Measurements from ENCODE around the gene RBM43. TPM values are rescaled to one million over a fixed set of nuclear protein-coding genes. Genes with fewer than 3 reads are reported as not detected.

The RBM43 gene
- total and polyA plus RNA-seq, 2 of the 4 experiments (the other 2 are of a cell fraction), result 1.6 to 3.6 TPM

GRCh38 chr2:151251012-151251411, 10.7 kb downstream of the RBM43 start:
- Histone ChIP-seq H2BK15ac (ENCODE audit: low read depth, low read length) (peak overlapping the region; percentile 75; the same call in 1 of the 3 replicates), H4K91ac (ENCODE audit: insufficient read depth, low read depth, low read length) (no peak overlapping the region), H3K27ac (ENCODE audit: insufficient read depth, low read length) (peak overlapping the region; percentile 81; the same call in 1 of the 2 replicates), H3K4ac (ENCODE audit: low read depth, low read length) (peak overlapping the region; percentile 83; the same call in 1 of the 2 replicates), H3K27me3 (ENCODE audit: control insufficient read depth, insufficient read depth, low read length) (no peaks in the 10 kb centered on the region), H4K5ac (ENCODE audit: low read depth, low read length) (peak overlapping the region; percentile 81; the same call in 1 of the 2 replicates), H4K20me1 (ENCODE audit: insufficient read depth, low read length) (no peaks in the 10 kb centered on the region), H2AK9ac (replicated peaks; ENCODE audit: low read depth, low read length, poor library complexity) (no peak overlapping the region), H3K36me3 (ENCODE audit: control insufficient read depth, insufficient read depth, low read length) (peaks cover 10% of the 10 kb centered on the region), H4K8ac (ENCODE audit: low read depth in 2 of 2, low read length in 2 of 2) (peak overlapping the region; percentile 52 to 57; a peak in 3 of 4 replicates), H3K56ac (ENCODE audit: extremely low read depth, insufficient read depth, low read length) (no peak overlapping the region), H3K18ac (ENCODE audit: low read depth, low read length) (peak overlapping the region; percentile 84), H3K4me2 (ENCODE audit: low read depth, low read length) (peak overlapping the region; percentile 10; the same call in 1 of the 2 replicates), H2BK20ac (ENCODE audit: low read depth, low read length) (peak overlapping the region; percentile 93; the same call in 1 of the 2 replicates), H3K9me1 (ENCODE audit: insufficient read depth, low read length) (peaks cover 2% of the 10 kb centered on the region; the same call in 1 of the 2 replicates), H2BK5ac (ENCODE audit: low read depth, low read length, poor library complexity, severe bottlenecking) (peak overlapping the region; percentile 77), H2AK5ac (ENCODE audit: low read depth, low read length) (no peak overlapping the region), H3K4me3 (ENCODE audit: insufficient read depth, low read depth, low read length) (no peak overlapping the region), H3K9ac (ENCODE audit: low read depth, low read length) (no peak overlapping the region), H3K9me3 (ENCODE audit: control insufficient read depth, insufficient read depth, low read length) (peaks cover 4% of the 10 kb centered on the region), H3K23ac (ENCODE audit: low read depth, low read length) (peak overlapping the region; percentile 57; the same call in 1 of the 2 replicates), H3K79me1 (ENCODE audit: low read depth in 1 of 2, low read length in 2 of 2) (no peaks in the 10 kb centered on the region), H2AFZ (replicated peaks; ENCODE audit: low read length, poor library complexity) (no peak overlapping the region), H2BK120ac (ENCODE audit: low read depth, low read length) (peak overlapping the region; percentile 94; the same call in 1 of the 2 replicates), H3K14ac (replicated peaks; ENCODE audit: low read depth, low read length) (no peak overlapping the region), H3K4me1 (ENCODE audit: control insufficient read depth, insufficient read depth, low read length) (peaks cover 13% of the 10 kb centered on the region)
- in situ Hi-C loops (cut with MboI; ENCODE audit: low sequenced_read_pairs) (no loop called here), dilution Hi-C loops (cut with HindIII; ENCODE audit: low sequenced_read_pairs, unreplicated experiment) (no loop called here), intact Hi-C loops (cut with micrococcal nuclease) (no loop called here)
- ATAC-seq (ENCODE audit: low read depth), result peak; percentile 66
- CTCF ChIA-PET, result interaction anchor here (0.6 to 1.6 kb wide), 2 partner anchors 12 to 612 kb away, joined by 3 to 8 read pairs; no protein-coding TSS in a partner anchor
- DNase-seq, result peak; percentile 92
- TF ChIP-seq, protein P1, sequence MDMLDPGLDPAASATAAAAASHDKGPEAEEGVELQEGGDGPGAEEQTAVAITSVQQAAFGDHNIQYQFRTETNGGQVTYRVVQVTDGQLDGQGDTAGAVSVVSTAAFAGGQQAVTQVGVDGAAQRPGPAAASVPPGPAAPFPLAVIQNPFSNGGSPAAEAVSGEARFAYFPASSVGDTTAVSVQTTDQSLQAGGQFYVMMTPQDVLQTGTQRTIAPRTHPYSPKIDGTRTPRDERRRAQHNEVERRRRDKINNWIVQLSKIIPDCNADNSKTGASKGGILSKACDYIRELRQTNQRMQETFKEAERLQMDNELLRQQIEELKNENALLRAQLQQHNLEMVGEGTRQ (IDR thresholded peaks at IDR 0.05; ENCODE audit: low read depth, low read length), result peak; percentile 77
- TF ChIP-seq SMC3 (IDR thresholded peaks at IDR 0.05; ENCODE audit: low read depth, low read length) (no peak), RFX5 (IDR thresholded peaks at IDR 0.05; ENCODE audit: low read depth, low read length) (no peak), FOS (IDR thresholded peaks at IDR 0.05; ENCODE audit: low read depth, low read length) (peak; percentile 33; the same call in 1 of the 2 replicates), CEBPB (IDR thresholded peaks at IDR 0.05; ENCODE audit: low read depth, low read length) (peak; percentile 85)
- no CpG with 5 or more reads among the region's 1 CpG for WGBS, 2 experiments (ENCODE audit: extremely low coverage in 2 of 2, insufficient read length in 1 of 2)
- POLR2A ChIA-PET (ENCODE audit: unreplicated experiment), result no interaction called here
- BruUV-seq (replicated peaks), result TSS peak; percentile 71
